ENCODE data around the gene EYA2.

The EYA2 gene

DNA sequence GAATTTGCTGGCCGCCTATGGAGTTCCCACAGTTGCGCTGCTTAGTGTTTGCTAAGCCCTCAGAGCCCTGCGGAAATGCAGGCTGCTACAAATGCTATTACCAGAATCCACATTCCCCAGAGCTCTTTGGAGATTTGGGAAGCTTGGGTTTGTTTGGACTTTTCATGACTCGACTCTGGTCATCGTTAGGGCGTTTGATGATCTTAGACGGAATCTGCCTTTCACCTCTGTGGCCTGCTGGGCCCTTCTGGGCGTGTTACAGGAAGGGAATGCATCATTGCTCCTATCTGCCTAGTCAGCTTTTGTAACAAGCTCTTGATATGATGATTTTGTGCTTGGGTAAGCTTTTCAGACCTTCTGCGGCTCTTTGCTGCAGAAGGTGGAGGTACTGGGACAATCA is 50.8 kb downstream of the EYA2 start:
- Histone ChIP-seq H3K36me3 (ENCODE audit: insufficient read depth, low read length) (no peaks in the 10 kb centered on the region), H3K27me3 (ENCODE audit: control insufficient read depth, insufficient read depth, low read length) (peaks cover 11% of the 10 kb centered on the region), H3K4me2 (ENCODE audit: low read length) (no peak overlapping the region), H3K4me3 (ENCODE audit: low read length) (no peak overlapping the region), H3K4me1 (ENCODE audit: control insufficient read depth, insufficient read depth, low read length) (peaks cover 17% of the 10 kb centered on the region), H3K9ac (ENCODE audit: low read depth, low read length) (no peak overlapping the region), H3K9me3 (replicated peaks; ENCODE audit: low read length) (no peaks in the 10 kb centered on the region)

DNA sequence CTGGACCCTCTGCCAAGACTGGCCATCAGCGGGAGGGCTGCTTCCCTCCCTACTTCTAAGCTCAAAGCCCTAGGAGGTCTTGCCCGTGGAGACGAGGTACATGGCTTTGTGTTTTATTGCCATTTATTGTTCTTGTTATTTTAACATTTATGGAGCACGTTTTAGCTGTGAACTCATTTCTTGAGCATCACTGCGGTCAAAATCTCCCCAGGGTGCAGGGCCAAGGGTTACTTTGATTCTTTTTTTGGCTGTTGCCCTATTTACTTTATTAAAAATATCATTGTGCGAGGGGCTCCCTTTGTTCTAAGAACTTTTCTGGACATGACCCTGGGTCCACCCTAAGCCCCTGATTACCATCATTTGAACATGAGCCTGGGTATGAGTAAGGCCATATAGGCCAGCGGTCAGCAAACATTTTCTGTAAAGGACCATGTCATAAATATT is 51.6 kb downstream of the EYA2 start:
- Histone ChIP-seq H3K36me3 (ENCODE audit: insufficient read depth, low read length) (no peaks in the 10 kb centered on the region), H3K9ac (ENCODE audit: low read depth, low read length) (no peak overlapping the region), H3K4me3 (ENCODE audit: low read length) (no peak overlapping the region), H3K9me3 (replicated peaks; ENCODE audit: low read length) (no peaks in the 10 kb centered on the region), H3K4me1 (ENCODE audit: control insufficient read depth, insufficient read depth, low read length) (peaks cover 23% of the 10 kb centered on the region), H3K4me2 (ENCODE audit: low read length) (no peak overlapping the region), H3K27me3 (ENCODE audit: control insufficient read depth, insufficient read depth, low read length) (peaks cover 8% of the 10 kb centered on the region)

DNA sequence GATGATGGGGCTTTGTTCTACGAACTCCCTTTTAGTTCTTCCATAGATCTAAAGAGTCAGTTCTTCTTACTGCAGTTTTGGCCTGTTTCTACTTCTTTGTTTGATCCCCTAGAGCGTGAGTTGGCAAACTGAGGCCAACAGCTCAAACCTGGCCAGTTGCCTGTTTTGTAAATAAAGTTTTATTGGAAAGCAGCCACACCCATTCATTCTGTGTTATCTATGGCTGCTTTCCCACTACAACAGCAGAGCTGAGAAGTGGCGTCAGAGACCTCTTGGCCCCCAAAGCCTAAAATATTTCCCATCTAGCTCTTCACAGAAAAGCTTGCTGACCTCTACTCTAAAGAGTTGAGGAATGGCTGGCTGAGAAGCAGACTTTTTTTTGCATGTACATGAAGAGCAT is 52.2 kb downstream of the EYA2 start:
- H3K27me3 ChIP-seq (ENCODE audit: control insufficient read depth, insufficient read depth, low read length) = peaks cover 7% of the 10 kb centered on the region
- no peak overlapping the region for H3K4me3 ChIP-seq (ENCODE audit: low read length)
- no peaks in the 10 kb centered on the region for H3K36me3 ChIP-seq (ENCODE audit: insufficient read depth, low read length)
- no peak overlapping the region for H3K4me2 ChIP-seq (ENCODE audit: low read length)
- no peaks in the 10 kb centered on the region for H3K9me3 ChIP-seq (replicated peaks; ENCODE audit: low read length)
- no peak overlapping the region for H3K9ac ChIP-seq (ENCODE audit: low read depth, low read length)
- peaks cover 29% of the 10 kb centered on the region for H3K4me1 ChIP-seq (ENCODE audit: control insufficient read depth, insufficient read depth, low read length)

DNA sequence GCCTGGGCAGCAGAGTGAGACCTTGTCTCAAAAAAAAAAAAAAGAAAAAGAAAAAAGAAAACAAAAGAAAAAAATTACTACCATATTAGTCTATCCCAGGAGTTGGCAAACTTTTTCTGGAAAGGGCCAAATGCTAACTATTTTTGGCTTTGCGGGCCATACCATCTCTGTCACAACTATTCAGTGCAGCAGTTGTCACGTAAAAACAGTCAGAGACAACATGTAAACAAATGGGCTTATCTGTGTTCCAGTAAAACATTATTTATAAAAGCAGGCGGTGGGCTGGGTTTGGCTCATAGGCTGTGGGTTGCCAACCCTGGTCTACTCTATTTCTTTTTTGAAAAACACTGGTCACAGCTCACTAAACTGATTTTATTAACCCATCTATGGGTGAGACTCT is 53.4 kb downstream of the EYA2 start:
- no peak overlapping the region for H3K9ac ChIP-seq (ENCODE audit: low read depth, low read length)
- H3K36me3 ChIP-seq (ENCODE audit: insufficient read depth, low read length) = no peaks in the 10 kb centered on the region
- no peak overlapping the region for H3K4me2 ChIP-seq (ENCODE audit: low read length)
- peaks cover 7% of the 10 kb centered on the region for H3K27me3 ChIP-seq (ENCODE audit: control insufficient read depth, insufficient read depth, low read length)
- H3K4me1 ChIP-seq (ENCODE audit: control insufficient read depth, insufficient read depth, low read length) = peaks cover 37% of the 10 kb centered on the region
- H3K4me3 ChIP-seq (ENCODE audit: low read length) = no peak overlapping the region
- H3K9me3 ChIP-seq (replicated peaks; ENCODE audit: low read length) = no peaks in the 10 kb centered on the region

DNA sequence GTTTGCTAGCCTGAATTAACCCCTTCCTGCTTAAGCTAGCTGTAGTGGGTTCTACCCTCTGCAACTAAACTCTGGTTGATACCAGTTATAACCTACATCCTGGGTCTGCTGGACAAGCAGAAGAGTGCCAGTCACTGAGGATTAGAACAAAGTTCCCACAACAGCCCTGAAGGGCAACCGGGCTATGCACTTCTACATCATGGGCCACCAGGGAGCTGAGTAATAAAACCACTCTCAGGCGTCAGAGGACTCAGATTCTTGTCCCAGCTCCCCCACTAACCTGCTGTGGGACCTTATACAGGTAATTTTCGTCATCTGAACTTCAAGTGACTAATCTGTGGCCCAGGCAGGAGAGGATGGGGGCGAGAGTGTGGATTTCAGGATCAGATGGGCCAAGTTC is 56.8 kb downstream of the EYA2 start:
- H3K4me3 ChIP-seq (ENCODE audit: low read length) = no peak overlapping the region
- H3K36me3 ChIP-seq (ENCODE audit: insufficient read depth, low read length) = no peaks in the 10 kb centered on the region
- H3K4me1 ChIP-seq (ENCODE audit: control insufficient read depth, insufficient read depth, low read length) = peaks cover 48% of the 10 kb centered on the region
- H3K4me2 ChIP-seq (ENCODE audit: low read length) = no peak overlapping the region
- H3K27me3 ChIP-seq (ENCODE audit: control insufficient read depth, insufficient read depth, low read length) = no peaks in the 10 kb centered on the region
- H3K9ac ChIP-seq (ENCODE audit: low read depth, low read length) = no peak overlapping the region
- H3K9me3 ChIP-seq (replicated peaks; ENCODE audit: low read length) = peaks cover 3% of the 10 kb centered on the region

DNA sequence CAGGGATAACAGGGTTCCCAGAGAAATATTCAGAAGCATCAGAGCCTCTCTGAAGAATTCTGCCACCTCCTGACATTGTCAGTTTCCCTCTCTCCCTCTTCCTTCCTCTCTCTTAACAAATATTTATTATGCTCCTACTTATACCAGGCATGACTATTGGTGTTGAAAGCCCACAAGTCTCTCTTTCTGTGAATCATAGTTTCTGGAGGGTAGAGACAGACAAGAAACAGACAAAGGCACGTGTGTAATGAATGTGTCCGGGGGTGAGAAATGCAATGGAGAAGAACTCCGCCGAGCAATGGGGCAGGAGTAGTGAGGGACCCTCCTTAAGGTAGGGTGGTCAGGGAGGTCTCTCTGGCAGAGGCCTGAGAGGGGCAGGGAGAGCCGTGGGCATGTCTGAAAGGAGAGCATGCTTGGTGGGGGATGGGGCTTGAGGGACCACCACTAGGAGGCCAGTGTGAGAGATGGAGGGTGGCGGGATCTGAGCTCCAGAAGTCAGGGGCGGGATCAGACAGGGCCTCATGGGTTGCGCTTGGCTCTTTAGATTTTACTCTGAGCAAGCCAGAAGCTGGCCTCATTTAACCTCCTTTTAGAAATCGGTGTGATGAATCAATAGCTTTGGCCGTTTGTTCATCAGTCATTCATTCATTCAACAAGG is 57.3 kb downstream of the EYA2 start:
- no peak overlapping the region for H3K4me3 ChIP-seq (ENCODE audit: low read length)
- H3K4me1 ChIP-seq (ENCODE audit: control insufficient read depth, insufficient read depth, low read length) = peaks cover 44% of the 10 kb centered on the region
- no peaks in the 10 kb centered on the region for H3K27me3 ChIP-seq (ENCODE audit: control insufficient read depth, insufficient read depth, low read length)
- H3K4me2 ChIP-seq (ENCODE audit: low read length) = no peak overlapping the region
- peaks cover 6% of the 10 kb centered on the region for H3K9me3 ChIP-seq (replicated peaks; ENCODE audit: low read length)
- H3K9ac ChIP-seq (ENCODE audit: low read depth, low read length) = peak overlapping the region; percentile 22
- no peaks in the 10 kb centered on the region for H3K36me3 ChIP-seq (ENCODE audit: insufficient read depth, low read length)

DNA sequence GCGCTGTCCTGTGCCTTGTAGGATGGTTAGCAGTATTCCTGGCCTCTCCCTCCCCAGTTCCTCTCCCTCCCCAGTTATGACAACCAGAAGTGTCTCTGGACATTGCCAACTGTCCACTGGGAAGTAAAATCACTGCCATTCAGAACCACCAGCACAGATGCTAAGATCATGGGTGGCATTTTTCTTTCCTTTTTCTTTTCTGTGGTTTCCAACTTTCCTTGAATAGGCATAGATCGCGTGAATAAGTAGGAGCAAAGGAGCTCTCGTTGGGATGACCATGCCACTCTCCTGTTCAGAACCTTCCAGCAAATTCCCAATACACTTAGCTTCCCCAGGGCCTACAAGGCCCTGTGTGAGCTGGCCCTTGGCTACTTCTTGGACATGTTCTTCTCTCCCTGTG is 59.0 kb downstream of the EYA2 start:
- Histone ChIP-seq H3K4me1 (ENCODE audit: control insufficient read depth, insufficient read depth, low read length) (peaks cover 41% of the 10 kb centered on the region), H3K4me3 (ENCODE audit: low read length) (peak overlapping the region; percentile 42), H3K9me3 (replicated peaks; ENCODE audit: low read length) (peaks cover 6% of the 10 kb centered on the region), H3K4me2 (ENCODE audit: low read length) (peak overlapping the region; percentile 58), H3K36me3 (ENCODE audit: insufficient read depth, low read length) (no peaks in the 10 kb centered on the region), H3K9ac (ENCODE audit: low read depth, low read length) (peak overlapping the region; percentile 70), H3K27me3 (ENCODE audit: control insufficient read depth, insufficient read depth, low read length) (no peaks in the 10 kb centered on the region)

DNA sequence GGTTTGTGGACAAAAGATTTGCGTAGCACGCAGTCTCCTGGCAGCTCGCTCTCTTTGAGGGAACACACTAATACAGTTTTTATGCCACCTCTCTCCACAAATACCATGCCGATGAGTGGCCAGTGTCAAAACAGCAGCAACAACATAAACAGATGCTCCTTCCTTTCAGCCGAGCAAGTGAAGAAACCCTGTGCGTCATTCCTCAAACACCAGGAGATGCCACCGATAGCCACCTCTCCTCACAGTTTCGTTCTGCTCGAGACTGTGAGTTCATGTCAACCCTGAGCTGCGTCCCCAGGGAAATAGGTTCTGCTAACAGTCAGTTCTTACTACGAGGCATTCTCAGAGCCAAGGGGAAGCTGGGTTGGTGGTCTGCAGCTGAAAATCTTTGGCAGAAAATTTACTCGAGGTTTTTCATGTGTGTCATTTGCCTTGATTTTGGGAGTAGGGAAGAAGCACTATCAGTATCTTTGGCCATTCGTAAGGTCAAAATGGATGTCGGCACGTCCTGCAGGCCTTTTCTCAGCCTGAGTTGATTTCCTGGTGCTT is 59.9 kb downstream of the EYA2 start:
- Histone ChIP-seq H3K4me3 (ENCODE audit: low read length) (peak overlapping the region; percentile 58), H3K36me3 (ENCODE audit: insufficient read depth, low read length) (no peaks in the 10 kb centered on the region), H3K9ac (ENCODE audit: low read depth, low read length) (peak overlapping the region; percentile 80), H3K27me3 (ENCODE audit: control insufficient read depth, insufficient read depth, low read length) (no peaks in the 10 kb centered on the region), H3K4me1 (ENCODE audit: control insufficient read depth, insufficient read depth, low read length) (peaks cover 48% of the 10 kb centered on the region), H3K9me3 (replicated peaks; ENCODE audit: low read length) (peaks cover 6% of the 10 kb centered on the region), H3K4me2 (ENCODE audit: low read length) (peak overlapping the region; percentile 78)

DNA sequence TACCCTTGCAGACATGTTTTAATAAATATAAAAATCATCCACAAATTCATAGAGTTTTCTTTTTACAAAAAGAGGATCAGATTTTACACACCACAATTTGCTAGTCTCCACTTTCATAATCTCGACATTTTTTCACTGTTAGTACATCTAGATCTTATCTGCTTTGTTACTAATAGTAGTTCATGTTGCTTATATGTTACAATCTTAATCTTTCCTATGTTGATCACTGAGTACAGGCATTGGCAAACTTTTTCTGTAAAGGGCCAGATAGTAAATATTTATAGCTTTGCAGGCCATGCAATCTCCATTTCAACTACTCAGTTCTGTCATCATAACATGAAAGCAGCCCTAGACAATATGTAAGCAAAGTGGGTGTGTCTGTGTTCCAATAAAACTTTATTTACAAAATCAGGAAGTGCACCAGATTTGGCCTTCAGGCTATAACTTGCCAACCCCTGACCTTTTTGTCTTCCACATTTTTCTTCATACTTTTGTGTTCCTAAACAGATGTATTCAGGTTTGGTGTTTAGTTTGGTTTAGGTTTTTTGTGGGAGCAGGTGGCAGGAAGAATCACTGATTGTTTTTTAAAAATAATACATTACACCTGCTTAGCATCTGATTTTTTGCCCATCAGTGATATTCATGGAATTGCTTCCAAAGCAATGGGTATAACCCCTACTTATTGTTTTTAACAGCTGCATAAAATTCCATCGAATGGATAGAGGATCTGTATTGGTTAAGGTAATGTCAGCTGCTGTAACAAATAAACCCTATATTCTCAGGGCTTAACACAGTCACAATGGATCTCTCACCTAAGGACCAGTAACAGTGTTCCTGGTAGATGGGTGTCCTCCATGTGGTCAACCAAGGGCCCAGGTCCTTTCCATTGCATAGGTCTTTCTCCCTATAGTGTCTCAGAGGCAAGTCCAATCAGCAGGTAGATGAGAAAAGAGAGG is 61.2 kb downstream of the EYA2 start:
- Histone ChIP-seq H3K27me3 (ENCODE audit: control insufficient read depth, insufficient read depth, low read length) (no peaks in the 10 kb centered on the region), H3K36me3 (ENCODE audit: insufficient read depth, low read length) (no peaks in the 10 kb centered on the region), H3K9ac (ENCODE audit: low read depth, low read length) (no peak overlapping the region), H3K4me1 (ENCODE audit: control insufficient read depth, insufficient read depth, low read length) (peaks cover 51% of the 10 kb centered on the region), H3K9me3 (replicated peaks; ENCODE audit: low read length) (peaks cover 6% of the 10 kb centered on the region), H3K4me3 (ENCODE audit: low read length) (no peak overlapping the region), H3K4me2 (ENCODE audit: low read length) (no peak overlapping the region)

DNA sequence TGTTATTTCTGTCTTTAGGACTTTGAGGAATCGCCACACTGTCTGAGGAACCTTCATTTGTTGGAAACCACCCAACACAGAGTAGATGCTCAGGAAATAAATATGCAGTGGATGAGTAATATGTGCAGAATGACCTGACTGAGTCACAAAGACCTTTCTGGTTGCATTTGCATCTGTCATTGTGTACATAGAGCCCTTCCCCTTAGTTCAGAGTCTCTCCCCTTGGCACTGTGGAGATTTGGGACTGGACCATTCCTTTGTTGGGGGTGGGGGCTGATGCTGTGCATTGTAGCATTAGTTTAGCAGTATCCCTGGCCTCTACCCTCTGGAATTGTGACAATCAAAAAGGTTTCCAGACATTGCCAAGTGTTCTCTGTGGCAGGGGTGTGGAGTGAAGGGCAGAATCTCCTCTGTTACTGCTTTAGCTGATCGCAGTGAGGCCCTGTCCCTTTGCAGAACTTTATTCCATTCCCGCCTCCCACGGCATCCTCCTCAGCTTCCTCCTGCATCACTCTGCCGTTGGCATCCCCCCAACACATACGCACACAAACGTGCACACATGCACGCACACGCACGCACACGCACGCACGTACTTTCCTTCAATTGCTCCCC is 64.5 kb downstream of the EYA2 start:
- Histone ChIP-seq H3K9me3 (replicated peaks; ENCODE audit: low read length) (peaks cover 6% of the 10 kb centered on the region), H3K27me3 (ENCODE audit: control insufficient read depth, insufficient read depth, low read length) (no peaks in the 10 kb centered on the region), H3K9ac (ENCODE audit: low read depth, low read length) (peak overlapping the region; percentile 27), H3K4me3 (ENCODE audit: low read length) (no peak overlapping the region), H3K36me3 (ENCODE audit: insufficient read depth, low read length) (no peaks in the 10 kb centered on the region), H3K4me1 (ENCODE audit: control insufficient read depth, insufficient read depth, low read length) (peaks cover 31% of the 10 kb centered on the region), H3K4me2 (ENCODE audit: low read length) (peak overlapping the region; percentile 43)

DNA sequence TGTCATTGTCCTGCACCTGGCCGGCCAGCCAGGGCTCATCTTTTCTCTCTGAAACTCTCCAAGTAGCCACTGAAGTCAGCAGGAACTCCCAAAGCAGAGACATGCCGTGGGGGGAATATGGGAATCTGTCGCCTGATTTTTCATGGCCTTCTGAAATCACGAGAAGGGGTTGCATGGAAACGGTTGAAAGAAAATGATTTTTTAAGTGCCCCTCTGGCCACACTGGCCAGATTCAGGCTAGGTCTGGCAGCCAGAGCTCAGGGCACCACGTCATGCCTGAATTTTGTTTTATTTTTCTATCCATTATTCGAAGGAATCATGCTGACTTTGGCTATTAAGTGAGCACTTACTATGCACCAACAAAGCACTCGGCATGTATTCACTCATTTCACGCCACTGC is 65.2 kb downstream of the EYA2 start:
- no peaks in the 10 kb centered on the region for H3K36me3 ChIP-seq (ENCODE audit: insufficient read depth, low read length)
- H3K27me3 ChIP-seq (ENCODE audit: control insufficient read depth, insufficient read depth, low read length) = no peaks in the 10 kb centered on the region
- peaks cover 27% of the 10 kb centered on the region for H3K4me1 ChIP-seq (ENCODE audit: control insufficient read depth, insufficient read depth, low read length)
- peak overlapping the region; percentile 43 for H3K4me2 ChIP-seq (ENCODE audit: low read length)
- peak overlapping the region; percentile 27 for H3K9ac ChIP-seq (ENCODE audit: low read depth, low read length)
- H3K9me3 ChIP-seq (replicated peaks; ENCODE audit: low read length) = peaks cover 6% of the 10 kb centered on the region
- H3K4me3 ChIP-seq (ENCODE audit: low read length) = no peak overlapping the region
